Superior temporal gyrus (tissue), 1 donor: ENCODE data around the gene TANGO2.
"Not testable (repeated sequence)": the region's sequence is repeated elsewhere in the genome, so short reads cannot be mapped to it uniquely, and the experiment has no call there.

Experiments
- DNase-seq: peaks from one replicate; pipeline ENCODE4 v3.0.0-alpha.2; 2016; ENCODE audit errors: extremely low spot score

TANGO2 gene

DNA sequence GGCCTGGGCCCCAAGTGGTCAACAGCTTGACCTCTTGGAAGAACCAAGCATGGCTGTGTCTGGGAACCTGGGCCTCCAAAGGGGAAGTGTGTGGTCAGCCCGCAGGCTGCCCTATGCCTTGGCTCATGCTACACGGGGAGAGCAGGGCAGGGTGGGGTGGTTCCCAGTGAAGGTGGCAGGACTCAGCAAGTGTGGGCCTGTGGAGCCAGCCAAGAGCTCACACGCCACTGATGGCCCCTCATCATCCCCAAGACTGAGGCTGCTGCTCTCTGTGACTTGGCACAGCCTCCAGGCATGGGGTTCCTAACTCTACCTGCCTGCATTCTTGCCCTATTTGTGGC, 43.2 kb downstream of the TANGO2 start:
- no peak for DNase-seq

DNA sequence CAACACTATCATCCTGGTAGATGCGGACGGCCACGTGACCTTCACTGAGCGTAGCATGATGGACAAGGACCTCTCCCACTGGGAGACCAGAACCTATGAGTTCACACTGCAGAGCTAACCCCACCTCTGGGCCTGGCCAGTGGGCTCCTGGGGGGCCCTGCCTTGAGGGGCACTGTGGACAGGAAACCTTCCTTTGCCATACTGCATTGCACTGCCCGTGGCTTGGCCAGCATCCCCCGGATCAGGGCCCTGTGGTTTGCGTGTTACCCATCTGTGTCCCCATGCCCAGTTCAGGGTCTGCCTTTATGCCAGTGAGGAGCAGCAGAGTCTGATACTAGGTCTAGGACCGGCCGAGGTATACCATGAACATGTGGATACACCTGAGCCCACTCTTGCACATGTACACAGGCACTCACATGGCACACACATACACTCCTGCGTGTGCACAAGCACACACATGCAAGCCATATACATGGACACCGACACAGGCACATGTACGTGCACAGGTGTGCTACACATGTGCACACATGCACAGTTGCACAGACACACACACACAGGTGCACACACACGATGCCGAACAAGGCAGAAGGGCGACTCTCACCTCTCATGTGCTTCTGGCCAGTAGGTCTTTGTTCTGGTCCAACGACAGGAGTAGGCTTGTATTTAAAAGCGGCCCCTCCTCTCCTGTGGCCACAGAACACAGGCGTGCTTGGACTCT, 43.8 kb downstream of the TANGO2 start:
- DNase-seq, result no peak

DNA sequence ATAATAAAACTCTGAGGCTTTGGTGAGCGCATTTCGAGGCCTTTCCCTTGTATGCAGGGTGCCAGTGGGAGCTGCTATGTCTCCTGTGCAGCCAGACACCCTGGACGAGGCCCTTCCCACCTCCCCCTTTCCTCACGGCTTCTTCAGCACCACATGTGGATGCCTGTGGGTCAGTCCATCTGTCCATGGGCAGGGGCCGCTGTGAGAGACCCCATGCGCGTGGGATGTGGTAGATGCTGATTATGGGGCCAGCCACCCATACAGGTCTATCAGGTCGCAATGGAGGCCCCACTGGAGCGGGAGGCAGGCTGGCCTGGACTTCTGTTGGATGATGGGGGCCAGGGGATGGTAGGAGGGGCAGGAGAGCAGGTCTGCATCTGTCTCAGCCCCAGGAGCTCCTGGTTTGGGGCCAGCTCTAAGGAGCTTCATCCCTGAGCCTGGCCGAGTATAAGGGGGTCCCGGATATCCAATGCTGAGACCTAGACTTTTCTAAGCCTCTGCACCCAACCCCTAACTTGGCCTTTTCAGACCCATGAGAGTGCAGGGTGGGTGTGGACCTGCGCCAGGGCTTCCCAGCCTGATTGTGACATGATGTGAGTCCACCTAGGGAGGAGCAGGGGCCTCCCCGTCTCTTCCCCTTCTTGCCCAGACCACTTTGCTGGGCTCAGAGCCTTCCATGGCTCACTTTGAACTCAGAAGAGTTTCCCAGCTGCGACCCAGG, 45.1 kb downstream of the TANGO2 start:
- DNase-seq, result no peak

DNA sequence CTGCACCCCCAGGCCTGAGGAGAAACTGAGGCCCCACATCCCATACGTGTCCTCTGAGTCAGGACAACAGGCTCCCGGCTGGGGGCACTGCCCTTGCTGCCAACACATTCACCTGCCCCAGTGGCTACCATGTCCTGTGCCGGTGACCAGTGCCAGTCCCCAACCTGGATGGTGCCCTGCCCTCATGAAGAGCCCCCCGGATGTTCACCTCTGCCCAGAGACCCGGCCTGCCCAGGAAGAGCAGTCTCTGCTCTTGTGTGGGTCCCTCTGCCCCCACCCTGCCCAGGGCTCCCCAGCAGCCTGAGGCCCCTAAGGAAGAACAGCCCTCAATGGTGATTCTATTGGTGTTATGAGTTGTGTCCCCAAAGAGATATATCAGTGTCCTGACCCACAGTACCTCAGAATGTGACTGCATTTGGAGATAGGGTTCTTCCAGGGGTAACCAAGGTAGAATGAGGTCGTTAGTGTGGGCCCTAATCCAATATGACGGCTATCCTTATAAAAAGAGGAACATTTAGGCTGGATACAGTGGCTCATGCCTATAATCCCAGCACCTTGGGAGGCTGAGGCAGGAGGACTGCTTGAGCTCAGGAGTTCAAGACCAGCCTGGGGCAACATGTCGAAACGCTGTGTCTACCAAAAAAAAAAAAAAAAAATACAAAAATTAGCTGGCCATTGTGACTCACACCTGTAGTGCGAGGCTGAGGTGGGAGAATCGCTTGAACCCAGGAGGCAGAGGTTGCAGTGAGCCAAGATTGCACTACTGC, 45.9 kb downstream of the TANGO2 start:
- DNase-seq, result no peak

DNA sequence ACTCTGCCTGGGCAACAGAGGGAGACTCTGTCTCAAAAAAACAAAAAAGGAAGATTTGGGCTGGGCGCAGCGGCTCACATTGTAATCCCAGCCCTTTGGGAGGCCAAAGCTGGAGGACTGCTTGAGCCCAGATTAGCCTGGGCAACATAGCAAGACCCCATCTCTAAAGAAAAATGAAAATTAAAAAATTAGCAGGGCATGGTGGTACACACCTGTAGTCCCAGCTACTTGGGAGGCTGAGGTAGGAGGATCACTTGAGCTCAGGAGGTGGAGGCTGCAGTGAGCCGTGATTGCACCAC, 46.4 kb downstream of the TANGO2 start:
- not testable (repeated sequence) for DNase-seq

DNA sequence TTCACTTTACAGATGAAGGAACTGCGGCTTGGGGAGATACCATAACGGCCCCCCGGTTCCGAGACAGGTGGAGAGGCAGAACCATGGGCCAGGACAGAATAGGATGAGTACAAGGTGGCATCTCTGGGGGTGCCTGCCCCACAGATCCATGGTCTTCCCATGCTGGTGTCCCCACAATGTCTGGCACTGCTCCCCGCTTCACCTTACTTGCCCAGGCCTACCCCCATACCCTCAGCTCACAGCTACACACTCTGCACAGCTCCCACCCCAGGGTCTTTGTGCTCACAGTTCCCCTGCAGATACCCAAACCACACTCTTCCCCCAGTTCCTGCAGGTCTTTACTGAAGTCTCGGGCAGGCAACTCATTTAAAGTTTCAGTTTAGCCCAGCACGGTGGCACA, 47.7 kb downstream of the TANGO2 start:
- DNase-seq, result no peak

DNA sequence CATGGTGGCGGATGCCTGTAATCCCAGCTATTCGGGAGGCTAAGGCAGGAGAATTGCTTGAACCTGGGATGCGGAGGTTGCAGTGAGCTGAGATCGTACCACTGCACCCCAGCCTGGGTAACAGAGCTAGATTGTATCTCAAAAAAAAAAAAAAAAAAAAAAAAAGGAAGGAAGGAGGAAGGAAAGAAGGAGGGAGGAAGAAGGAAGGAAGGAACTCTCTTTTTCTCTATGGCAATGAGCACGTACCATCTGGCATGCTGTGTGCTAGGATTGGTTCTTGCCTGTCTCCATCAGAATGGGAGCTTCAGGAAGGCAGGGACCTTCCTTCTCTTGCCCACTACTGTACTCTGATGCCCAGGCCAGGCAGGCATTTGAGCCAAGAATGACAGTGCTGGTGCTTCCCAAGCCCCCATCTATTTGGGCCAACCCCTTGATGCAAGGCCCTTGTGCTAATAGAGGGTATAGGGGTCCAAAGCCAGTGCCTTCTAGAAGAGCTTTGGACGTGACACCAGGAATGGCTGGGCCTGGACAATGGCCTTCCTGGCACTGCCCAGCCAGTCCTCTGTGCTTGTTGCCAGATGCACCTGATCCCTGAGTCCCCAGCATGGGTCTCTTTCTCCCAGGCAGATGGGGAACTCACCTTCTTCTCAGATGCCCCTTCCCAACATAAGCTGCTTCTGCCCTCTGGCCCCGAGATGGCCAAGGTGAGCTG, 48.6 kb downstream of the TANGO2 start:
- DNase-seq, result no peak

DNA sequence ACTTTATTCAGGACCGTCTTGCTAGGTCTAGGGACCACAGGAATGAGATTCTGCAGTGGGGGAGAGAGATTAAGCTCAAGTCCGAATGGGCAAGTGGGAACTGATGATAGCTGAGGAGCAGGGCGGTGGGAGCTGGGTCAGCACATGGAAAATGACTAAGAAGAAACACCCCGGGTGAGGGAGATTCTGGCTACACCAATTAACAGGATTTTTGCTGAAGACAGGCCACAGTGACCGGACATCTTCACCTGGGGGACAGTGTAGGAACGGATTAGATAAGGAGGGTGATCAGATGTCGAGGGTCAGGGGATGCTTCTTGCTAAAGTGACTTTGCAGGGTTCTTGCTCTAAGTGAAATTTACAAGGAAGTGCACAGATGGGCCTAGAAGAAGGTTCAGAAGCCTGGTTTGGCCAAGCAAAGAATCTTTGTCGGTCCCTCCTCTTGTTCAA, 50.6 kb downstream of the TANGO2 start:
- no peak for DNase-seq

DNA sequence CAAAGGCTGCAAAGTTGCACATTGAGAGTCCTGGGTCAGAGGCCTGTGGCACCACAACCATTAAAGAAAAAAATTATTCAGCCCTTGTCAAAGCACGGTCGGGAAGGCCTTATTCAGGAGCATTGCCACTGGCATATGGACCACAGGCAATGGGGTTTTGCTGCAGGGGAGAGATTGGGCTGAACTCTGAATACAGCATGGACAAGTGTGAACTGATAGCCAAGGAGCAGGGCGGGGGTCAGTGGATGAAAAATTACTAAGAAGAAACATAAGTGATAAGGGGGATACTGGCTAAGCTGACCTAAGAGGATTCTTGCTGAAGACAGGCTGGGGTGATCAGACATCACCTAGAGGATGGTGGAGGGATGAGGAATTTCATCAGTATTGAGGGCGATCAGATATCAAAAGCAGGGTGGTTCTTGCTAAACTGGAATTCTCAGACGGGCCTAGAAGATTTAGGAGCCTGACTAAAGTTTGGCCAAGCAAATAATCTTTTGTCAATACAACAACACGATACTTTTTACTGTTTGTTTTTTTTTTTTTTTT, 55.8 kb downstream of the TANGO2 start:
- no peak for DNase-seq

DNA sequence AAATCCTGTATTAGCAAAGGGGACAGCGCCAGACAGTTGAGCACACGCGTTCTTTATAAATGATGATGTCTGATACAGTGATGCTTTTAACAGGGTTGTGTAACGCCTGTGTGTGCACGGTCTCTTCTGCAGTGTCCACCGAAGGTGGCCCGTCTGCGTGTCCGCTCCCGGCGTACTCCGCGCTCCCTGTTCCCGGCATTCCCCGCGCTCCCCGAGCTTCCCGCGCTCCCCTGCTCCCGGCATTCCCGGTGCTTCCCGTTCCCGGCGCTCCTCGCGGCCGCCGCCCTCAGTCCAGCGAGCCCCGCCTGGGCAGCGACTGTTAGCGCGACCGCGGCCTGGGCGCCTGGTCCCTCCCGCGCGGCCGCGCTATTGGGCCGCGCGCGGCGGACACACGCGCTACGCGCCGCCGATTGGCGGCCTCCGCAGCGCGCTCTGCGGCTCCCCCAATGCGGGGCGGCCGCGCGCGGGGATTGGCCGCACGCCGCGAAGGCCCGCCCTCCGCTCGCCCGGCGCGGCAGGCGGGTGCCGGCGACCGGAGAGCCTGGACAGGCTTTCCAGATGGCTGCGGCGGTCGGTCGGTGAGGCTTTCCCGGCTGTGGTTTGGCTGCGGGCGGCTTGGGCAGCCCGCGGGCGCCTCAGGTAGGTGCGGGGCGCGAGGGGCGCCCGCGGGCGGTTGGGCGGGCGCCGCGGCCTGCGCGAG, 59.0 kb downstream of the TANGO2 start, which contains the start of gene DGCR8:
DGCR8 (plus strand) TSS at position 497 of the 700 bp plus-strand sequence. CDS start 5,723 bp downstream, outside the sequence.
- peak; percentile 95 for DNase-seq

DNA sequence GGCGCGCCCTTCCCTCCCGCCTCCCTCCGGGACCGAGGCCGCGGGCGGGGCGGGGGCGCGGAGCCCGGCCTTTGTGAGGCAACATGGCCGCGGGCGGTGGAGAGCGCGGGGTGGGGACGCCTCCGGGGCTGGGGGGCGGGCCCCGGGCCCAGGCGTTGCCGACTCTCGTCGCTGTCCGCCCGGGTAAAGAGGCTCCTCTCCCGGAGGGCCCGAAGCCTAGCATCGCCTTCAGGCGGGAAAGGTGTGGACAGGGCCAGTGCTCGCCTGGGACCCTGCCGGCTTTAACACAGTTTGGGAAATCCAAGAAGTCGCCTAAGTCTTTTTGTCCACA, 59.5 kb downstream of the TANGO2 start:
- peak; percentile 16 for DNase-seq

DNA sequence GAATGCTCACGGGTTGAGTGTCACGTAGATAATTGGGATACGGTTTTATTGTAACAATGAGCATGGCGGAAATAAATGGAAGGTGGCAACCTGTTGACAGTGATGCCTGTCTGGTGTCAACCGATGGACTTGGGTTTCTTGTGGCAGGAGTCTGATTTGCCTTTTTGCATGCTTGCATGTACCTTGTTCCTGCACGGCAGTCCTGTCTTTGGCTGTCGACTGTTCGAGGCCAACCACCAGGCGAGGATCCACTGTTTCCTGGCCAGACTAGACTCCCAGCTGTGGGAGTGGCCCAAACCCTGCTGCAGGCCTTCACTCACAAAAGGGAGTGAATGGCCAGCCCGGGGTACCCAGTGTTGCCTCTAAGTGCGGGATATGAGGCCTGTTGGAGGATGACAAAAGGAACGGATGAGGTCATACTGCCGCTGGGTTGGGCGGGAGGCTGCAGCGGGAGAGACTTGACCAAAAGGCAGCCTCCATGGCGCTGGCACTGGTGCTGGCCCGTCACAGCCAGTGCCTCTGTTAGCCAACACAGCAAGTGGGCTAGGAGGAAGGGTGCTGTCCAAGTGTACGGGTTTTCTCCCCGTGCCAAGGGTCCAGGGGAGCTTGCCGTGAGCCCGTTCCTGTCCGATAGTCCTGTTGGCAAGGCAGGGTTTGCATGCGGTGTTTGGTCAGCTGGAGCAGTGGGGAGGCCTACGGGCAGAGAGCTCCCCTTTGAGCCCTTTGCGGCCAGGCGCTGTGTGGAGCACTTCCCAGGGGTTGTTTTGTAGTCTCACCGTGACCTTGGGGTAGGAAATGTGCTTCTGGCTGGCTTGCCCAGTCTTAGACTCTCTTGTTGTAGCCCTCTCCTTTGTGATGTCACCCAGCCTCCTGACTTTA, 60.1 kb downstream of the TANGO2 start:
- no peak for DNase-seq

DNA sequence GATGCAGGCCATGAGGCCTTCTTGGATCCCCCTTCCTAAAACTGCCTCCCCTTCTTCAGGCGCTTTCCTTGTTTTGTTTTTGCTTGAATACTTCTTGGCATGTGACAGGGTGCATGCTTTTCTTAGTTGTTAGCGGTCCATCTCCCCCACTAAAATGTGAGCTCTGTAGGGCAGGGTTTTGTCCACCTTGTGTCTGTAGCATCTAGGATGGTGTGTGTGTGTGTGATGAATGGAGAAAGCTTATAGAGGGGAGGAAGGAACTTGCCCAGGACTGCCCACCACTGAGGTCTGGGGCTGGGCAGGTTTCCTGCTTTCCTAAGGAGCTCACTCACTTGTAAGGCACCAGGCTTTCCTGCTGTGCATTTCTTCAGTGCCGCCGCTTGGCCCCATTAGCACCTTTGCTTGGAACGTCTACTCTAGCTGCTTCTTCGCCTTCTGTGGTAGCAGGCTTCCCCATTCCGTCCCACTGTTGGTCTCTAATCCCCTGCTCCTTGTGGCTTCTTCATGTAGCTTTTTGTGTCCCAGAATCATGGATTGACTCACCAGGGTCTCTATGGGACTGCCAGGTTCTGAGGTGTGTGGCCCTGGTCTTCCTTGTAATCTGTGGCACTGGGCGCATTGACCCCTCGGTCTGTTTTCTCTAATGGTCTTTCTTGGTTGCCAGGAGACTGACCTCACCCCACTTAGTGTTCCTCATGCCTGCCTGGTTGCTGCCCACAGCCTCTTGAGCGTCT, 62.4 kb downstream of the TANGO2 start:
- no peak for DNase-seq

DNA sequence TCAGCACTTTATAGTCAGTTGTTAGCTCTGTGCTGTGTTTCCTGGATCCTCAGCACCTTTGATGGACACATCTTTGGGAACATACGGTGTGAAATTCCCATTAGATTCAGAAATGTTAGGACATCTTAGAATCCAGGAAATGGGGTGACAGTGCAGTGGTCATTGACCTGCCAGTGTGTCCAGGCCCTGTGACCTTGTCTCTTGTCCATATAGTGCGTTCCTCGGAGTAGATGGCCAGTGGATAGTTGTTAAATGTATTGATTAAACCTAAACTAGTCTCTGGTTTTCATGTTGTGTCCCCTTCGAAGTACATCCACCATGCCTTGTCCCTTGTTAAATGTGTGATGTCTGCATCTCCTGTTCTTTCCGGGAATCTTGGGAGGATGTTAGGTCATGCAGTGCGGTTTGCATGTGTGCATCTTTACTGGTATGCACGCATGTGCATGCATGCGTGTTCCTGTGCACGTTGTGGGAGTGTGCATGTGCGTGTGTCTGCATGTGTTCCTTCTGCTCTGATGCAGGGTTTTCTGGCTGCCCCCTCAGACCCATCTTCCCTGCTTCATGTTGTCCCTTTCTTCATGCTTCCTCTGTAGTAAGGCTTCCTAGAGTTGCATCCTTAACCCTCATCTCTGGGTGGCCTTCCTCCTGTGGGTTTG, 63.1 kb downstream of the TANGO2 start:
- DNase-seq, result no peak

DNA sequence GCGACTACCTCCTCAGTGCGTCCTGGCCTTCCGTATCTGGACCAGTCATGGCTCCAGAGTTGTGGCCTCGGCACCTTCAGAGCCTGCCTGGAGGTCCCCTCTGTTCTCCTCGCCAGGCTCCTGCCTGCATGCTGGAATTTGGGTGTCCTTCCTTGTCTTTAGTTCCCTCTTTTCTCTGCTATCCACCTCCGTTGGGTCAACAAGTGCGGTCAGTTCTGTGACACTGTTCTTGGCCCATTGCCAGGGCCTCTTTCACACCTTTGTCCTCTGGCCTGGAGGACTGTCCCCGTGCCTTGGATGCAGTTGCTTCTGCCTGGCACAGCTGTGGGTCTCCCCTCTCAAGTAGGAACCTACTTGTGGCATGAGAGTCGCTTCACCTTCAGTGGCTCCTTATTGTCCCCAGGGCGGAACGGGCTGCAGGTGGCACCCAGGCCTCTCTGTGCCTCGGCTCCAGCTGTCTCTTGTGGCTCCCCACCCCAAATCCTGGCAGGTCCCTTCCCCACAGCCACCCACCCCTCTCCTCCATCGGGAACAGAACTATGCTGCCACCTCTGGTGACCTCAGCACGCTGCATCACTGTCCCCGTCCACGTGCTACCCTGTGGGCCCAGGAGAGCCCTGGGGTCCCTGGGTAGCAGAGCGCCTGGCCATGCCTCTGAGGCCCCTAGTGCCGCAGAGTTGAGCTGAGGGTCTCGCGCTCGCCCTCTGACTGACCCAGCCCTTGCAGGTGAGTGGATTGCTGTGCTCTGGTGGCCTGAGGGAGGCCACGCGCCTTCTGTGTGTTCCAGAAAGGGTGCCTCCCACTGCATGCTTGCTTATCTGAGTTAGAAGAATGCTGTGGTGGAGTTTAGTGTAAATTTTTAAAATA, 63.9 kb downstream of the TANGO2 start:
- DNase-seq, result no peak

DNA sequence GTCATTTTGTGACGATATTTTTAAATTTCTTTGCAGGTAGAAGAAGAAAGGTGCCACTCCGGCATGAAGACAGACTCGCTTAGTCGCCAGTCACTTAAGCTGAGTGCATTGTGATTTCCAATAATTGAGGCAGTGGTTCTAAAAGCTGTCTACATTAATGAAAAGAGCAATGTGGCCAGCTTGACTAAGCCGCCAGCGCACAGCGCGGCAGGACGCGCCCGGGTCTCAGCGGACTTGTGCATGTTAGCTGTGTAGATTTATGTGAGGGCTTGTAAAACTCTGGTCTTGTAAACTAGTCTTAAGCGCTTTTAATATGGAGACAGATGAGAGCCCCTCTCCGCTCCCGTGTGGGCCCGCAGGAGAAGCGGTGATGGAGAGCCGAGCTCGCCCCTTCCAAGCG, 64.7 kb downstream of the TANGO2 start:
- DNase-seq, result no peak

DNA sequence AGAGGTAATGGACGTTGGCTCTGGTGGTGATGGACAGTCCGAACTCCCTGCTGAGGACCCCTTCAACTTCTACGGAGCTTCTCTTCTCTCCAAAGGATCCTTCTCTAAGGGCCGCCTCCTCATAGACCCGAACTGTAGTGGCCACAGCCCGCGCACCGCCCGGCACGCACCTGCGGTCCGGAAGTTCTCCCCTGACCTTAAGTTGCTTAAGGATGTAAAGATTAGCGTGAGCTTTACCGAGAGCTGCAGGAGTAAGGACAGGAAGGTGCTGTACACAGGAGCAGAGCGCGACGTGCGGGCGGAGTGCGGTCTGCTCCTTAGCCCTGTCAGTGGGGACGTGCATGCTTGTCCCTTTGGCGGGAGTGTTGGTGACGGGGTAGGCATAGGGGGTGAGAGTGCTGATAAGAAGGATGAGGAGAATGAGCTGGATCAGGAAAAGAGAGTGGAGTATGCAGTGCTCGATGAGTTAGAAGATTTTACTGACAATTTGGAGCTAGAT, 65.2 kb downstream of the TANGO2 start:
- no peak for DNase-seq

DNA sequence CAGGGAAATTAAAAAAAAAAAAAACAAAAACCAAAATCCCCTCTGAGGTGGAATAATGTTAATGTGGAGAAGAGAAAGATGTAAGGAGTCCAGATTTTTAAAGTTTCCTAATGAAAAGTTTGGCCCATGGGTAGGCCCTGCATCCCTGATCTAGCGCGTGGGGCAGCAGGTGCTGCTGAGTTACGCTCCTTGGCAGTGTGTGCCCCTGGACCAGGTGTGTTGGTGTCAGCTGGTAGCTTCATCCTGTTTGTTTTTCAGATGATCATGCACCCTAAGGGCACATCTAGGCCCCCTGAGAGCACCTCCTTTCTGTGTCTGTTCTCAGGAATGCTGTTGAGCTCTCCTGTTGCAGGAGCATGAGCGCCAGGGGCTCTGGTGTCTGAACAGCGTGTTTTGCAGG, 65.9 kb downstream of the TANGO2 start:
- no peak for DNase-seq
